Erythroblast (primary cell): ENCODE data around the gene TCF15.

Experiments
- DNase-seq, 2 experiments: peaks; one replicate each; lab custom pipeline; 2025; lab: John Stamatoyannopoulos, UW
- GATA1 ChIP-seq: IDR thresholded peaks from 2 replicates; pipeline ENCODE4 v1.6.1; 2011; ENCODE audit warnings: low read depth, mild to moderate bottlenecking, control low read depth, low read length, moderate library complexity
- POLR2A ChIP-seq: IDR thresholded peaks from 2 replicates; pipeline ENCODE4 v1.6.1; 2011; ENCODE audit warnings: mild to moderate bottlenecking, low read length

The TCF15 gene

DNA sequence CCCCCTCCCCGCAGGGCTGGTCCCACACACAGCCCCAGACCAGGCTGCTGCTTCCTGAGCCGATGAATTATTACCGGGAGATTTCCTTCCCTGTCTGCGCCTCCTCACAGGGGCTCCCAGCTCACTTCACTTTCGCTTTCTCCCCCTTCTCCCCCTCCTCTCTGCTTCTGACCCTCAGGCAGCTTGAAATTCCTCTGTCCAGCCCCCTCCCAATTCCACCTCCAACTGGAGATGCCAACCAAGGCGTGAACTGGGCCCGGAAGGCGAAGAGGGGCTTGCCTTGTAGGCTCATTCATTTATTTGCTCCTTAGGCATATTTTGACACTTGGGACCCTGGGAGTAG, 1.7 kb upstream of the TCF15 start:
- TF ChIP-seq GATA1 (no peak), POLR2A (no peak)
- no peak for DNase-seq

DNA sequence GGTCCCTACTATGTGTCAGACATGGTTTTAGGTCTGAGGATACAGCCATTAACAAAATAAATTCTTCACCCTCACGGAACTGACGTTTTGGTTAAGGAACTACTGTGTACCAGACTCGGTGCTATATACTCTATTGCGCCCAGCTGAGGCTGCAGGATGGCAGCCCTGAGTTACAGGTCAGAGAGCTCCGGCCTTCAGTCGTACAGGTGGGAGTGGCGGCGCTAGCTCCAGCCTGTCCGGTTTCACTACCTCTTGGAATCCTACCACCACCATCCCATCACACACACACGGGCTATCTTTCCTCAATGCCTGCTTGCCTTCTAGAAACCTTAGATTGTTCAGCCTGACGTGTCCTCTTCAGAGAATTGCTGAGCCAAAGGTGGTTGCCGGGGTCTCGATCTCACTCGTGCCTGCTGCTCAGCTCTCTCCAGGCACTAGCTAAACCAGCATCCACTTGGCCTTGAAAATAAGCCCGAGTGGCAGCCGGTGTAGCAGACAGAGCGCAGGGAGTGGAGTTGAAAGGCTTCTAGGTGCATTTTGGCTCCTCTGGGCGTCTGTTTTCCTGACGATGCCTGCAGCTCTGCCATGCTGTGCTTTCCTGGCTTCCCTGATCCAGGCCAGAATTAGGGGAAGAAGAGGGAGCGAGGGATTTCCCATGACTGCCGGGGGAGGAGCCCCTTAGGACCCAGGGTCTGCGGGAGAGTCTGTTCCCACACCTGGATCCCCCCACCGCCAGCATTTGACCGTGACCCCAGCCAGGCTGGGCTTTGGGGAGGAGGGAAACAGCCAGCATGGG, 1.1 kb upstream of the TCF15 start:
- TF ChIP-seq GATA1, result no peak
- TF ChIP-seq POLR2A, result no peak
- DNase-seq, result no peak

DNA sequence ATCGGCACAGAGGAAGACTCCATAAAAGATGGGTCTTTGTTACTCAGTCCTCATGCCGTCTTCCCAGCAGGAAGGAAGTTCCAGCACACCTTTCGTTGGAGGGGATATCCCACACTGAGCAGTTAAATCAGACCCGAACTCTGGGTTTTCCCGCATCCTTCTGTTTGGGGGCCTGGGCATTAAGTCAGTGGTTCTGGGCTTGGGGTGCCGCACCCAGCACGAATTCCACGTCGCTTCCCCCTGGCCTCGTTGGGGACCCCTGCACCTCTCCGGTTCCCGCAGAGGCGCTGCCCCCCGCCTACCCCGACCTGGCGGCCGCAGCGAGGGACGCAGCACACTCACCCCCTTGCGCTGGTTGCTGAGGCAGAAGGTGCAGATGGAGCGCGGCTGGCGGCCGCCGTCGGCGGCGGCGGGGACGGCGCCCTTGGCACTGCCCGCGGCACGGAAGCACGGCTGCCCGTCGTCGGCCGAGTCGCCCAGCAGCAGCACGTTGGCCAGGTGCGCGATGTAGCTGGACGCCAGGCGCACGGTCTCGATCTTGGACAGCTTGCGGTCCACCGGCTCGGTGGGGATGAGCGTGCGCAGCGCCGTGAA, 641 bp downstream of the TCF15 start:
- TF ChIP-seq POLR2A, result no peak
- no peak for DNase-seq

DNA sequence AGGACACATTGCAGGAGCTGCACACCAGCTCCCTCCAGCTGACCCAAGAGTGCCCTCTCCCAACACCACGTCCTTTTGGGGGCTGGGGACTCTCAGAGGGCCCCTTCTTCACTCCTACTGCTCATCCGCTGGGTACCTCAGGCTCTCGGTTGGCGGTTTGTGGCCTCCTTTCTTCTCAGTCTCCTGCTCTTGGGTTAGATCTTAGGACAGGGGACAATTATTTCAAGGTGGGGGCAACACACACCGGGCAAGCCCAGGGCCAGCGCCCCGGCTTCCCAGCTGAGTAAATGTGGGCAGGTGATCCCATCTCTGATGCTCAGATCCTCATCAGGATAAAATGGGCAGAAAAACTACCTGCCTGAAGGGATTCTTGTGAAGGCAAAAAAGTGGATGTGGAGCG, 1.1 kb downstream of the TCF15 start:
- DNase-seq, result no peak
- TF ChIP-seq POLR2A (no peak), GATA1 (no peak)

DNA sequence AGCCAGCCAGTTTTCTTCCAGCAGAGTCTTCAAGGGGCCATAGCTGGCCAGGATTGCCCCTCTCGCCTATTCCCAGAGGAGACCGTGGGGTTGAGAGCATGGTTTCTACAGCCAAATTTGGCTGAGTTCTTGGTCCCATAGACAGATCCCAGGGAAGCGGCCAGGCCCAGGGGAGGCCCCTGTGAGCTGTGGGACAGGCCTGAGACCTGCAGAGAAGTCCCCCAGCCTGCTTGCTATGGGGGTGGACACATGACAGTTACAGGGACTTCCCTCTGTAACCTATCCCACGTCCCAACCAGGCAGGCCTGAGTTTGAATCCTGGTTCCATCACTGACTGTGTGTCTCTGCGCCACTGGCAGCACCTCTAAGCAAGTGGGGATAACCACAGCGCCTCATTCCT, 2.6 kb downstream of the TCF15 start:
- TF ChIP-seq GATA1 (no peak), POLR2A (no peak)

DNA sequence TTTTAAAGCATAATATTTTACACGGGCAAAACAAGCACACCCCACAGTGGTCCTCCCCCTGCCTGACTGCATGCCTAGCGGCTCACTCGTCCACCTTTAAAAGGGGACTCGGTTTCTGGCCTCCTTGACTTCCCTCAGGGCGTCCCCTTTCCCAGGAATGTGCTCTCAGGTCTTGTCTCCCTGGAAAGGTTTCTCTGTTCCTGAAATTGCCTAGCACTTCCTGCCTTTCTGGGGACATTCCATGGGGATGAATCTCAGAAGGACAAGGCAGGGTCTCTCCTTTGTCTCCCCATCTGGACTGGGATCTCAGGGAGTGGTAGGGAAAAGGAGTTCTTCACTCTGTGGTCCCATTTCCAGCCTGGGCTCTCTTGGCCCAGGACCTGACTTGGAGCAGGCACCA, 4.9 kb downstream of the TCF15 start:
- no peak for DNase-seq
- no peak for TF ChIP-seq GATA1

More for the DNA sequence above, 2.6 kb downstream of the TCF15 start:
- no peak for DNase-seq

DNA sequence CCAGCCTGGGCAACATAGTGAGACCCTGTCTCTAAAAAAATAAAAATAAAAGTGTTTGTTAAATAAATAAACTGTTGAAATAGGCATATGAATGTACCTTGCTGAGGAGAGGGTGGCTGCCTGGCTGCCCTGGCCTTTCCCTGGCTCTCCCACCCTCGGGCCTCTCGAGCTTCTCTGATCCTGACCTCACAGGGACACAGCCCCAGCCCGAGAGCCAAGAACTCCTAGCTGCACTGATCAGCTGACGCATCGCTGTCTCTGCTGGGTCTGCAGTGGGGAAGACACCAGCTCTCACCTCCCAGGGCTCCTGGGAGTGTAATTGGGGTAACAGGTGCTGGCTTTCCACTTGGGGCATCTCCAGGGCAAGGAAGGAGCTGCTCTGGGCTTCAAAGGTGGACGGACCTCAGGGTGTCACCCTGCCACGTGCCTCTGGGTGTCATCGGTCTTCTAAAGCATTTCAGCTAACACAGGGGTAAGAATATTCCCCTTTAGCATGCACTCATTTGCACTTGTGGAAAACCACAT, 6.9 kb downstream of the TCF15 start:
- DNase-seq, result no peak
- TF ChIP-seq GATA1, result no peak
- no peak for TF ChIP-seq POLR2A

DNA sequence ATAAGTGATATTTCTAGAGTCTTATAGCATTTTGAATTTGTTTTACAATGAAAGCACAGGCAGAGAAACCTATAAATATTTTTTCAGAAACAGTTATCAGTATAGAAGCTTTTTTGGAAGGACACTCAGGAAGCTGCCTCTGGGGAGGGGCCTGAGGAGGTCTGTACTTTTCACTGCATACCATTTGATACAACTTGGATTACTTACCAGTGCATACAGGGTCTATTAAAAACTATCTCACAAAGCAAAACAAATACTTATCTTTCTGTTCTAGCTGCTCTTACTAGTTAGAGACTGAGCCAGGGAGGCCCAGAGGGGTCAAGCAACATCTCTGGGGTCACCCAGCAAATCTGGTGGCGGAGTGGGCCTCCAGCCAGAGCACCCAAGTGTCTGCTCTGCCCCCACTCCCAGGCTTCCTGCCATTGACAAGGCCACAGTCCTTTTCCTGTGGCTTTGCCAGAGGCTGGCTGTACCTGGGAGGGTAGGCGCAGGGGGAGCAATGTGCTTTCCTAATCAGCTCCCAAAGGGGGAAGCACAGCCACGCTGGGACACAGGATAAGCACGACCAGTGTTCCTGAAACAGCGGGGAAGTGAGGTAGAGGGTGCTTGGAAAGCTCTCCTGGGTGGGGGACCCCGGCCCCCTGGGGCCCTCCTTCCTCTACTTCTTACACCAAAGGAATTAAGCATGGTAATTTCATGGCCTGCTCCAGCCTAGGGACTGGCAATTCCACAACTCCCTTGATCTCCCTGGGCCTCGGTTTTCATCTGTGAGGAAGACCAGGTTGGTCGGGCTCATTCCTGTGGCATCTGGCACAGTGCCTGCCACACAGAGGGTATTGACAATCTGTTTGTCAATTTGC, 7.8 kb downstream of the TCF15 start:
- TF ChIP-seq GATA1 (no peak), POLR2A (no peak)
- no peak for DNase-seq

DNA sequence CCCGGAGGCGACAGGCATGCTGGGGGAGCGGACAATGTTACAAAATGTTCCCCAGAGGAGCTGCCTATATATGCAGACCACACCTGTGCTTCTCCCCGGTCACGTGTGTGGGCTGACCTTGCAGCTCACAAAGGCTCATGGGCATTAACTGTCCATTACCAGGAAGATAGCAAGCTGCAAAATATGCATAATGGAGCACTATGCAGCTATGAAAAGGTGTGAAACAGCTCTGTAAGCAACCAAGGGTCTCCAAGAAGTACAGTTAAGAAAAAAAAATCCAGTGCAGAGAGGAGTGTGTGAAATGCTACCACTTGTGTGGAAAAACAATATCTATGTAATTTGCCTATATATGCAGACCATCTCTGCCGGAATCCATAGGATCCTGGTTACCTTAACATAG, 9.4 kb downstream of the TCF15 start:
- no peak for DNase-seq
- TF ChIP-seq POLR2A (no peak), GATA1 (no peak)

DNA sequence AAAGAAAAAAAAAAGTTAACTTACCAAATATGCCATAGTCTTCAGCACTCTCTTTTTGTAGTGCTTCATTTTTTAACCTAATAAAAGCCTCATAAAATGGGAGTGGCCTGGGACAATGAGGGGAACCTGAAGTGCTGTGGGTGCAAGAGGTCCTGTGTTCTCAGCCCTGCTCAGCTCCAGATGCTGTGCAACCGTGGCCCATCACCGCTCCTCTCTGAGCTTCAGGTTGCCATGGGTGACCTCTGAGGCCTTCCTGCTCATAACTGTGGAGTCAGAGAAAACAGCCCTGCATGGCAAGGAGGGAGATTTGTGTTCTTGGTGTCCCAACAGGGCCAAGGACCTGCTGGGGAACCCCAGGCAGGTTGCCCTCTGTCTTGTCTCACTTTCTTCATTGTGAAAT, 10.0 kb downstream of the TCF15 start:
- no peak for DNase-seq
- TF ChIP-seq POLR2A, result no peak
- TF ChIP-seq GATA1, result no peak

DNA sequence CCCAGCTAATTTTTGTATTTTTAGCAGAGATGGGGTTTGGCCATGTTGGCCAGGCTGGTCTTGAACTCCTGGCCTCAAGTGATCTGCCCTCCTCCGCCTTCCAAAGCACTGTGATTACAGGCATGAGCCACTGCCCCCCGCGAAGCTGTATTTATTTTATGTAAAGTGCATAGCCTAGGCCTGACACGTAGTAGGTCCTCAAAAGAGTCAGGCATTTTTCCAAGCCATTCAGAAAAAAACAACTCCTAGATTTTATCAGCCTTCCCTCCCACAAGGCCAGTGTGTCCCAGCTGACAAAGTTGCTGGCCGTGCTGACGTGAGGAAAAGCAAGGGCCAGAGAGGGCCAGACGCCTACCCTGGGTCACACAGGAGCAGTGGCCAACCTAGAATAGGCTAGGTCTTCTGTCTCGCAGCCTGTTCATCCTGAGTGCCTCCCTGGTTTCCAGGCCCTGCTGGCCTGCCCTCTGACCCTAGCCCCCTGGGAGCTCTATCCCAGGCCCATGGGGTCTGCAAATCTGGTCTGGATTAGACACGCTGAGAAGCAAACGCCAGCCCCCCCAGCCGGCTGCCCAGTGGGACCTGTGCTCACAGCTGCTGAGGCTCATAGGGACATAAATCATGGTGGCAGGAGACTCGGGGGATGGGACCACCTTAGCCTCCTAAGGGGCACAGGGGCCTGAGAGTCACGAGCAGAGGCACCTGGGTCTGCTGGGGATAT, 11.8 kb downstream of the TCF15 start:
- no peak for DNase-seq
- TF ChIP-seq GATA1 (no peak), POLR2A (no peak)

DNA sequence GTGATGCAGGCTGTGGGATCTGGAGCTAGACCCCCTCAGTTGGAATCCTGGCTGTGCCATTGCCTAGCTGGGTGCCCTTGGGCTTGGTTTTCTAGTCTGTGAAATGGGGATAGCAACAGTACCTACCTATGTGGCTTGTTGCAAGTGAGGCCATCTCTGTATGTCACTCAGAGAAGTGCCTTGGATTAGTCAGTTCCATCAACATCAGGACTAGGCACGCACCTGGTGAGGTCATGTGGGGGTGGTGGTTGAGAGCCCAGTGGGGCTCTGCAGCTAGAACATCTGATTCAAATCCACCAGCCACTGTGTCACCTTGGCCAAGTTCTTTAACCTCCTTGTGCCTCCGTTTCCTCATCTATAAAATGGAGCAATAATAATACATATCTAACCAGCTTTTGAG, 12.5 kb downstream of the TCF15 start:
- no peak for TF ChIP-seq GATA1
- no peak for TF ChIP-seq POLR2A
- DNase-seq, result no peak
